Gastrocnemius medialis (tissue), 4 donors: Measurements from ENCODE around the gene KIAA1549. TPM values are rescaled to one million over a fixed set of nuclear protein-coding genes. Genes with fewer than 3 reads are reported as not detected.
"Not testable (repeated sequence)": the region's sequence is repeated elsewhere in the genome, so short reads cannot be mapped to it uniquely, and the experiment has no call there.

Experiments used
- ATAC-seq, 2 donors: fragments of 150-250 bp; one replicate each; pipeline ENCODE4 v1.9.1; 2016
- DNase-seq, 2 donors: peaks; one replicate each; pipeline ENCODE4 v3.0.0-alpha.2; 2019
- H3K27ac ChIP-seq, 4 donors: fragments of 200-600 bp; sonication (generic); 1 replicate in 1 of 4; 2 replicates in 3 of 4; pipeline ENCODE4 v1.5.1; 2016 to 2018; ENCODE audit warnings: mild to moderate bottlenecking in 2 of 4, moderate library complexity in 1 of 4
- H3K27me3 ChIP-seq, 3 donors: fragments of 200-600 bp; sonication (generic) in 2 of 3; 1 replicate in 1 of 3; 2 replicates in 2 of 3; pipeline versions ENCODE4 v1.5.1 to v1.6.0; 2016 to 2019; ENCODE audit warnings: mild to moderate bottlenecking in 1 of 3, moderate library complexity in 1 of 3
- H3K36me3 ChIP-seq, 2 donors: fragments of 200-600 bp; sonication (generic) in 1 of 2; one replicate each; pipeline ENCODE4 v1.5.1; 2017 to 2018
- H3K4me1 ChIP-seq, 2 donors: fragments of 200-600 bp; sonication (generic) in 1 of 2; one replicate each; pipeline ENCODE4 v1.5.1; 2016 to 2017; ENCODE audit warnings: mild to moderate bottlenecking in 2 of 2
- H3K4me3 ChIP-seq, 4 donors: fragments of 200-600 bp; sonication (generic) in 3 of 4; 1 replicate in 1 of 4; 2 replicates in 3 of 4; pipeline ENCODE4 v1.5.1; 2016 to 2019; ENCODE audit warnings: mild to moderate bottlenecking in 2 of 4
- H3K9me3 ChIP-seq, 3 donors: fragments of 200-600 bp; sonication (generic) in 2 of 3; 1 replicate in 1 of 3; 2 replicates in 2 of 3; pipeline ENCODE4 v1.5.1; 2016 to 2019
- CTCF ChIP-seq, 5 experiments: fragments of 450-650 bp in 3 of 5; fragments of 200-600 bp in 2 of 5; sonication (generic) in 2 of 5; IDR thresholded peaks in 4 of 5; conservative IDR thresholded peaks in 1 of 5; 1 replicate in 4 of 5; 2 replicates in 1 of 5; pipeline ENCODE4 v1.5.1; 2016 to 2019; ENCODE audit warnings: antibody characterized with exemption in 5 of 5, mild to moderate bottlenecking in 3 of 5, moderate library complexity in 3 of 5
- POLR2A ChIP-seq, 2 donors: fragments of 450-650 bp; IDR thresholded peaks; one replicate each; pipeline ENCODE4 v1.6.1; 2017; ENCODE audit warnings: antibody characterized with exemption in 2 of 2, mild to moderate bottlenecking in 2 of 2, moderate library complexity in 2 of 2
- in situ Hi-C, 4 donors: fragments of 200-750 bp; cut with MboI; loops; one replicate each; pipeline versions ENCODE4 v1.15.0 to v1.8.0; 2017; ENCODE audit warnings: low sequenced_read_pairs in 4 of 4
- intact Hi-C: fragments of 100-400 bp; cut with DNase I; formaldehyde crosslinking; loops from one replicate; pipeline ENCODE4 v1.15.1; 2023; ENCODE audit warnings: low total_unique reads
- total RNA-seq, 4 donors: library from RNA; depleted of rRNA; stranded (reverse); fragments of >200 nt; gene quantifications; one replicate each; pipeline versions ENCODE4 v1.1.0 to v1.2.3, GENCODE V29; 2016

Gene KIAA1549
- total RNA-seq, 4 donors from 2014 or later: 0.55 to 0.87 (median 0.75) TPM

GRCh38 chr7:138944592-138944991 lies 36.6 kb downstream of the KIAA1549 start:
- H3K4me1 ChIP-seq: no peaks in the 10 kb centered on the region
- TF ChIP-seq POLR2A (IDR thresholded peaks at IDR 0.05) (no peak), CTCF (IDR thresholded peaks at IDR 0.05 in 4 of 5, conservative IDR thresholded peaks at IDR 0.05 in 1 of 5) (no peak)
- H3K4me3 ChIP-seq: no peak overlapping the region
- H3K9me3 ChIP-seq: no peaks in the 10 kb centered on the region
- DNase-seq (no peak), ATAC-seq (no peak)
- H3K36me3 ChIP-seq: no peaks in the 10 kb centered on the region
- in situ Hi-C loops: no loop called here
- no peak overlapping the region for H3K27ac ChIP-seq
- H3K27me3 ChIP-seq: no peaks in the 10 kb centered on the region
- intact Hi-C loops: no loop called here

GRCh38 chr7:138943061-138943460 lies 38.1 kb downstream of the KIAA1549 start:
- ATAC-seq (no peak), DNase-seq (no peak)
- Histone ChIP-seq H3K4me1 (no peaks in the 10 kb centered on the region), H3K36me3 (no peaks in the 10 kb centered on the region), H3K27ac (no peak overlapping the region), H3K4me3 (no peak overlapping the region), H3K9me3 (no peaks in the 10 kb centered on the region), H3K27me3 (no peaks in the 10 kb centered on the region)
- intact Hi-C loops: no loop called here
- TF ChIP-seq POLR2A (IDR thresholded peaks at IDR 0.05): no peak
- TF ChIP-seq CTCF (IDR thresholded peaks at IDR 0.05 in 4 of 5, conservative IDR thresholded peaks at IDR 0.05 in 1 of 5): no peak
- in situ Hi-C loops: no loop called here

- intact Hi-C loops (no loop called here), in situ Hi-C loops (no loop called here)
- no peaks in the 10 kb centered on the region for H3K4me1 ChIP-seq
- no peaks in the 10 kb centered on the region for H3K27me3 ChIP-seq
- no peak overlapping the region for H3K27ac ChIP-seq
- no peaks in the 10 kb centered on the region for H3K36me3 ChIP-seq
- no peak for ATAC-seq
- H3K9me3 ChIP-seq: no peaks in the 10 kb centered on the region
- DNase-seq: no peak
- H3K4me3 ChIP-seq: no peak overlapping the region
- TF ChIP-seq CTCF (IDR thresholded peaks at IDR 0.05 in 4 of 5, conservative IDR thresholded peaks at IDR 0.05 in 1 of 5) (no peak), POLR2A (IDR thresholded peaks at IDR 0.05) (no peak)
Measured at GRCh38 chr7:138941545-138941944, 39.6 kb downstream of the KIAA1549 start.

DNA sequence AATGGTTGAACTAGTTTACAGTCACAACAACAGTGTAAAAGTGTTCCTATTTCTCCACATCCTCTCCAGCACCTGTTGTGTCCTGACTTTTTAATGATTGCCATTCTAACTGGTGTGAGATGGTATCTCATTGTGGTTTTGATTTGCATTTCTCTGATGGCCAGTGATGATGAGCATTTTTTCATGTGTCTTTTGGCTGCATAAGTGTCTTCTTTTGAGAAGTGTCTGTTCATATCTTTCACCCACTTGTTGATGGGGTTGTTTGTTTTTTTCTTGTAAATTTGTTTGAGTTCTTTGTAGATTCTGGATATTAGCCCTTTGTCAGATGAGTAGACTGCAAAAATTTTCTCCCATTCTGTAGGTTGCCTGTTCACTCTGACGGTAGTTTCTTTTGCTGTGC lies 40.6 kb downstream of the KIAA1549 start:
- H3K9me3 ChIP-seq, intact Hi-C loops, H3K36me3 ChIP-seq, ATAC-seq, H3K4me3 ChIP-seq, DNase-seq, H3K27ac ChIP-seq, in situ Hi-C loops, H3K4me1 ChIP-seq, H3K27me3 ChIP-seq: not testable (repeated sequence)

DNA sequence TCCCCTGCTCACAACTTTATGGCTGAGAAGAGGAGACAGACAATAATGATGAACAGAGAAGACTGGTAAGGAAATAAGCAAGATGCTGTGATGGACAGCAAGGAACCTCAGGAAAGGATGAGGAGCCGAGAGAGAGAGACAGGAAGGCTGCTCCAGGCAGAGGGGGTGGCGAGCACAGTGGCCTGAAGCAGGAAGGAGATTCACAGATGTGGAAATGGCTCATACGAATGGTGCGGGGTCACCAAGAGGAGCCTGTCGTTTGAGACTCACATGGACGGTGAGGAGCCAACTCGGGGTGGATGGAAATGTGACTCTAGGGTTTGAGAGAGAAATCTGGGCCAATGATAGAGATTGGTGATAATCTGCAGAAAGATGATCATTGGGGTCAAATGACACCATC lies 43.7 kb downstream of the KIAA1549 start:
- Histone ChIP-seq H3K36me3 (no peaks in the 10 kb centered on the region), H3K4me1 (peaks cover 0 to 12% of the 10 kb centered on the region in 2 donors), H3K27ac (no peak overlapping the region), H3K4me3 (no peak overlapping the region), H3K27me3 (no peaks in the 10 kb centered on the region), H3K9me3 (no peaks in the 10 kb centered on the region)
- DNase-seq (no peak), ATAC-seq (no peak)
- in situ Hi-C loops (no loop called here), intact Hi-C loops (no loop called here)
- TF ChIP-seq POLR2A (IDR thresholded peaks at IDR 0.05): no peak
- TF ChIP-seq CTCF (IDR thresholded peaks at IDR 0.05 in 4 of 5, conservative IDR thresholded peaks at IDR 0.05 in 1 of 5): no peak
